MM.1S (cell line): ENCODE results near the gene SH3RF3.

Experiments used
- DNase-seq: peaks from one replicate; pipeline ENCODE4 v3.0.0-alpha.2; 2015
- H2AFZ ChIP-seq: fragments of 300-600 bp; sonication (generic); 2 replicates; pipeline ENCODE4 v1.6.0; 2016; ENCODE audit warnings: antibody characterized with exemption, low read length
- H3F3A ChIP-seq: fragments of 300-600 bp; sonication (generic); 2 replicates; pipeline ENCODE4 v1.6.1; 2016; ENCODE audit warnings: mild to moderate bottlenecking, antibody characterized with exemption, low read length, moderate library complexity, mixed read lengths; ENCODE audit not compliant: insufficient read depth
- H3K27ac ChIP-seq: fragments of 300-600 bp; sonication (generic); 2 replicates; pipeline ENCODE4 v1.5.1; 2016; ENCODE audit warnings: mild to moderate bottlenecking, low read length
- H3K27me3 ChIP-seq: fragments of 300-600 bp; sonication (generic); replicated peaks from 2 replicates; pipeline ENCODE4 v1.6.0; 2016; ENCODE audit warnings: low read length; ENCODE audit not compliant: insufficient read depth
- H3K36me3 ChIP-seq: fragments of 300-600 bp; sonication (generic); replicated peaks from 2 replicates; pipeline ENCODE4 v1.6.1; 2016; ENCODE audit warnings: mild to moderate bottlenecking, low read length, mixed read lengths; ENCODE audit not compliant: insufficient read depth
- H3K4me1 ChIP-seq: fragments of 300-600 bp; sonication (generic); 2 replicates; pipeline ENCODE4 v1.6.1; 2016; ENCODE audit warnings: low read length, mixed read lengths
- H3K4me2 ChIP-seq: fragments of 300-600 bp; sonication (generic); 2 replicates; pipeline ENCODE4 v1.6.0; 2016; ENCODE audit warnings: low read depth, low read length
- H3K4me3 ChIP-seq: fragments of 300-600 bp; sonication (generic); 2 replicates; pipeline ENCODE4 v1.5.1; 2016; ENCODE audit warnings: low read length, mixed read lengths
- H3K79me2 ChIP-seq: fragments of 300-600 bp; sonication (generic); 2 replicates; pipeline ENCODE4 v1.6.1; 2016; ENCODE audit warnings: mixed run types, low read length, mixed read lengths
- H3K9ac ChIP-seq: fragments of 300-600 bp; sonication (generic); 2 replicates; pipeline ENCODE4 v1.6.1; 2016; ENCODE audit warnings: low read length, mixed read lengths
- H3K9me2 ChIP-seq: fragments of 300-600 bp; sonication (generic); replicated peaks from 2 replicates; pipeline ENCODE4 v1.6.1; 2016; ENCODE audit warnings: mild to moderate bottlenecking, low read length, mixed read lengths; ENCODE audit not compliant: insufficient read depth
- H3K9me3 ChIP-seq: fragments of 300-600 bp; sonication (generic); replicated peaks from 2 replicates; pipeline ENCODE4 v1.6.1; 2016; ENCODE audit warnings: mild to moderate bottlenecking, low read length, mixed read lengths; ENCODE audit not compliant: insufficient read depth
- H4K20me1 ChIP-seq: fragments of 300-600 bp; sonication (generic); 2 replicates; pipeline ENCODE4 v1.6.1; 2016; ENCODE audit warnings: mild to moderate bottlenecking, low read length, moderate library complexity, mixed read lengths; ENCODE audit not compliant: insufficient read depth
- EZH2 ChIP-seq: fragments of 300-600 bp; sonication (generic); optimal IDR thresholded peaks from 2 replicates; pipeline ENCODE3; 2017; ENCODE audit warnings: low read depth, mild to moderate bottlenecking, antibody characterized with exemption, low read length, mixed read lengths
- EZH2phosphoT487 ChIP-seq: fragments of 300-600 bp; sonication (generic); IDR thresholded peaks from 2 replicates; pipeline ENCODE4 v1.6.1; 2018; ENCODE audit warnings: antibody characterized with exemption, low read length
- TF ChIP-seq, protein P1 (sequence below): fragments of 300-600 bp; sonication (generic); IDR thresholded peaks from 2 replicates; pipeline ENCODE4 v1.5.1; 2016; ENCODE audit warnings: antibody characterized with exemption, low read length, mixed read lengths

The SH3RF3 gene

GRCh38 chr2:109448946-109449788, 320.2 kb downstream of the SH3RF3 start:
- H3K27ac ChIP-seq, result no peak overlapping the region
- H3K4me3 ChIP-seq, result no peak overlapping the region
- no peaks in the 10 kb centered on the region for H3K79me2 ChIP-seq
- H3K9me2 ChIP-seq, result no peaks in the 10 kb centered on the region
- H3K36me3 ChIP-seq, result no peaks in the 10 kb centered on the region
- no peak overlapping the region for H2AFZ ChIP-seq
- H3F3A ChIP-seq, result no peaks in the 10 kb centered on the region
- no peak for DNase-seq
- no peaks in the 10 kb centered on the region for H4K20me1 ChIP-seq
- no peak overlapping the region for H3K4me2 ChIP-seq
- TF ChIP-seq EZH2, result no peak
- TF ChIP-seq, protein P1, sequence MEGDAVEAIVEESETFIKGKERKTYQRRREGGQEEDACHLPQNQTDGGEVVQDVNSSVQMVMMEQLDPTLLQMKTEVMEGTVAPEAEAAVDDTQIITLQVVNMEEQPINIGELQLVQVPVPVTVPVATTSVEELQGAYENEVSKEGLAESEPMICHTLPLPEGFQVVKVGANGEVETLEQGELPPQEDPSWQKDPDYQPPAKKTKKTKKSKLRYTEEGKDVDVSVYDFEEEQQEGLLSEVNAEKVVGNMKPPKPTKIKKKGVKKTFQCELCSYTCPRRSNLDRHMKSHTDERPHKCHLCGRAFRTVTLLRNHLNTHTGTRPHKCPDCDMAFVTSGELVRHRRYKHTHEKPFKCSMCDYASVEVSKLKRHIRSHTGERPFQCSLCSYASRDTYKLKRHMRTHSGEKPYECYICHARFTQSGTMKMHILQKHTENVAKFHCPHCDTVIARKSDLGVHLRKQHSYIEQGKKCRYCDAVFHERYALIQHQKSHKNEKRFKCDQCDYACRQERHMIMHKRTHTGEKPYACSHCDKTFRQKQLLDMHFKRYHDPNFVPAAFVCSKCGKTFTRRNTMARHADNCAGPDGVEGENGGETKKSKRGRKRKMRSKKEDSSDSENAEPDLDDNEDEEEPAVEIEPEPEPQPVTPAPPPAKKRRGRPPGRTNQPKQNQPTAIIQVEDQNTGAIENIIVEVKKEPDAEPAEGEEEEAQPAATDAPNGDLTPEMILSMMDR, result peak; percentile 29
- H3K9ac ChIP-seq, result no peak overlapping the region
- no peaks in the 10 kb centered on the region for H3K9me3 ChIP-seq
- H3K4me1 ChIP-seq, result peaks cover 2% of the 10 kb centered on the region; the same call in 1 of the 2 replicates
- no peaks in the 10 kb centered on the region for H3K27me3 ChIP-seq

GRCh38 chr2:109450574-109451273, 321.7 kb downstream of the SH3RF3 start:
- H3K9me3 ChIP-seq, result no peaks in the 10 kb centered on the region
- H2AFZ ChIP-seq, result no peak overlapping the region
- H3K9ac ChIP-seq, result no peak overlapping the region
- H3K4me2 ChIP-seq, result no peak overlapping the region
- no peak overlapping the region for H3K27ac ChIP-seq
- DNase-seq, result no peak
- H3K36me3 ChIP-seq, result no peaks in the 10 kb centered on the region
- TF ChIP-seq, protein P1, result no peak
- TF ChIP-seq EZH2phosphoT487 (no peak), EZH2 (no peak)
- no peak overlapping the region for H3K4me3 ChIP-seq
- no peaks in the 10 kb centered on the region for H3K79me2 ChIP-seq
- H3F3A ChIP-seq, result no peaks in the 10 kb centered on the region
- H3K4me1 ChIP-seq, result peaks cover 11% of the 10 kb centered on the region
- no peaks in the 10 kb centered on the region for H3K9me2 ChIP-seq
- no peaks in the 10 kb centered on the region for H3K27me3 ChIP-seq
- no peaks in the 10 kb centered on the region for H4K20me1 ChIP-seq

- Histone ChIP-seq H3K4me3 (no peak overlapping the region), H3K36me3 (no peaks in the 10 kb centered on the region), H3K9ac (no peak overlapping the region), H3K27me3 (no peaks in the 10 kb centered on the region), H3K27ac (no peak overlapping the region), H3F3A (no peaks in the 10 kb centered on the region), H4K20me1 (no peaks in the 10 kb centered on the region), H3K4me2 (no peak overlapping the region), H3K4me1 (peaks cover 11% of the 10 kb centered on the region), H3K79me2 (no peaks in the 10 kb centered on the region), H2AFZ (no peak overlapping the region), H3K9me3 (no peaks in the 10 kb centered on the region), H3K9me2 (no peaks in the 10 kb centered on the region)
- no peak for TF ChIP-seq EZH2phosphoT487
- TF ChIP-seq, protein P1, result no peak
- no peak for DNase-seq
Measured at GRCh38 chr2:109451671-109452070, 322.7 kb downstream of the SH3RF3 start.
